Adrenal gland (tissue), 12 donors: ENCODE measurements around the gene CCDC148. TPM values are rescaled to one million over a fixed set of nuclear protein-coding genes. Genes with fewer than 3 reads are reported as not detected.

Source experiments
- DNase-seq, 7 donors: peaks; one replicate each; pipeline ENCODE4 v3.0.0-alpha.2; 2019 to 2020
- H3K27ac ChIP-seq, 5 donors: fragments of 200-600 bp; sonication (generic) in 4 of 5; 1 replicate in 3 of 5; 2 replicates in 2 of 5; pipeline versions ENCODE4 v1.5.1 to v1.8.0; 2016 to 2020; ENCODE audit warnings: mild to moderate bottlenecking in 1 of 5
- H3K27me3 ChIP-seq: fragments of 200-600 bp; 2 replicates; pipeline ENCODE4 v1.8.0; 2021
- H3K36me3 ChIP-seq, 2 donors: fragments of 200-600 bp; replicated peaks in 1 of 2; 1 replicate in 1 of 2; 2 replicates in 1 of 2; pipeline versions ENCODE4 v1.5.1 to v1.8.0; 2018 to 2022
- H3K4me1 ChIP-seq, 2 donors: fragments of 200-600 bp; replicated peaks in 1 of 2; 1 replicate in 1 of 2; 2 replicates in 1 of 2; pipeline versions ENCODE4 v1.5.1 to v1.8.0; 2018 to 2021
- H3K4me3 ChIP-seq, 4 donors: fragments of 200-600 bp; sonication (generic) in 3 of 4; one replicate each; pipeline ENCODE4 v1.5.1; 2016 to 2018
- H3K9me3 ChIP-seq, 3 donors: fragments of 200-600 bp; sonication (generic) in 1 of 3; replicated peaks in 1 of 3; 1 replicate in 2 of 3; 2 replicates in 1 of 3; pipeline versions ENCODE4 v1.5.1 to v1.8.0; 2016 to 2021
- CTCF ChIP-seq, 6 experiments: fragments of 450-650 bp in 4 of 6; fragments of 200-600 bp in 2 of 6; sonication (generic) in 1 of 6; IDR thresholded peaks; 1 replicate in 5 of 6; 2 replicates in 1 of 6; pipeline versions ENCODE4 v1.5.1 to v1.8.0; 2016 to 2021; ENCODE audit warnings: antibody characterized with exemption in 6 of 6, mild to moderate bottlenecking in 2 of 6, moderate library complexity in 1 of 6
- POLR2A ChIP-seq, 2 donors: fragments of 450-650 bp; IDR thresholded peaks; one replicate each; pipeline ENCODE4 v1.6.1; 2017; ENCODE audit warnings: antibody characterized with exemption in 2 of 2, mild to moderate bottlenecking in 2 of 2, moderate library complexity in 1 of 2
- WGBS, 4 donors: extraction: QIAGEN DNeasy Blood & Tissue Kit in 2 of 4; methylation state at CpG; one replicate each; pipeline versions ENCODE4 v1.1.5 to v1.1.7; 2013 to 2017; 5-methylcytosine and 5-hydroxymethylcytosine counted together
- intact Hi-C, 2 donors: fragments of 100-400 bp; cut with DNase I; formaldehyde crosslinking; loops; one replicate each; pipeline versions ENCODE4 v1.14.1 to v1.15.0; 2022 to 2023
- polyA plus RNA-seq, 3 donors: library from polyadenylated mRNA; stranded (reverse); fragments of 200-250 nt in 2 of 3; fragments of 350-450 nt in 1 of 3; fragmentation: Illumina TruSeq in 1 of 3; extraction: RNeasy Lipid Tissue Mini Kit (QIAGEN cat#74804) in 1 of 3; gene quantifications; one replicate each; pipeline ENCODE4 v1.2.3, GENCODE V29; 2013 to 2014
- total RNA-seq, 9 donors: library from RNA; depleted of rRNA in 4 of 9; stranded (reverse); fragments of >200 nt in 4 of 9; fragments of 120-200 nt in 1 of 9; fragmentation: NEBNext Ultra II Directional in 1 of 9; extraction: Animal tissue kit (Norgen Biotek cat#: 25700) in 1 of 9; gene quantifications; one replicate each; pipeline versions ENCODE4 v1.1.0 to v1.2.4, GENCODE V29; 2013 to 2023
- donor health status: healthy with polysubstance abuse.
- donor health status: Bipolar disorder and iron deficiency.
- donor health status: DM: yes; HTN: yes; CAD: no.
- donor health status: DM: no; HTN: no; CAD: no.
- donor health status: DM: no; HTN: no; CAD: no.
- donor health status: DM: yes; HTN: yes; CAD: no.

The CCDC148 gene
- total and polyA plus RNA-seq, 12 donors: 0.24 to 1.6 (median 0.56) TPM; not detected in 2

- no peak for TF ChIP-seq POLR2A (IDR thresholded peaks at IDR 0.05)
- TF ChIP-seq CTCF (IDR thresholded peaks at IDR 0.05): no peak
- Histone ChIP-seq H3K27ac (no peak overlapping the region), H3K27me3 (no peaks in the 10 kb centered on the region), H3K36me3 (no peaks in the 10 kb centered on the region), H3K4me1 (no peaks in the 10 kb centered on the region), H3K9me3 (no peaks in the 10 kb centered on the region), H3K4me3 (no peak overlapping the region)
- intact Hi-C loops: no loop called here
- DNase-seq: no peak
These were observed 70.9 kb downstream of the CCDC148 start for GRCh38 chr2:158385646-158386045.

GRCh38 chr2:158381978-158382377, 74.6 kb downstream of the CCDC148 start:
- H3K36me3 ChIP-seq: no peaks in the 10 kb centered on the region
- H3K27ac ChIP-seq: no peak overlapping the region
- intact Hi-C loops: no loop called here
- H3K4me1 ChIP-seq: no peaks in the 10 kb centered on the region
- no peak for DNase-seq
- no peaks in the 10 kb centered on the region for H3K27me3 ChIP-seq
- H3K9me3 ChIP-seq: no peaks in the 10 kb centered on the region
- WGBS, 4 donors: 92 to 95% (median 93%) methylated on average over 3 of the region's 3 CpGs
- no peak overlapping the region for H3K4me3 ChIP-seq
- TF ChIP-seq POLR2A (IDR thresholded peaks at IDR 0.05): no peak
- TF ChIP-seq CTCF (IDR thresholded peaks at IDR 0.05): no peak

- Histone ChIP-seq H3K27ac (no peak overlapping the region), H3K4me3 (no peak overlapping the region), H3K9me3 (no peaks in the 10 kb centered on the region), H3K4me1 (no peaks in the 10 kb centered on the region), H3K36me3 (no peaks in the 10 kb centered on the region), H3K27me3 (no peaks in the 10 kb centered on the region)
- no peak for DNase-seq
- no peak for TF ChIP-seq CTCF (IDR thresholded peaks at IDR 0.05)
- WGBS, 4 donors: 82 to 87% (median 85%) methylated on average over 3 of the region's 3 CpGs
- intact Hi-C loops: no loop called here
These were observed 75.3 kb downstream of the CCDC148 start for GRCh38 chr2:158381205-158381604.

GRCh38 chr2:158380746-158381145, 75.8 kb downstream of the CCDC148 start:
- Histone ChIP-seq H3K27ac (no peak overlapping the region), H3K4me3 (no peak overlapping the region), H3K36me3 (no peaks in the 10 kb centered on the region), H3K27me3 (no peaks in the 10 kb centered on the region), H3K9me3 (no peaks in the 10 kb centered on the region), H3K4me1 (no peaks in the 10 kb centered on the region)
- no peak for DNase-seq
- intact Hi-C loops: no loop called here
- TF ChIP-seq CTCF (IDR thresholded peaks at IDR 0.05): no peak
- TF ChIP-seq POLR2A (IDR thresholded peaks at IDR 0.05): no peak
